GM21528 (cell line): Measurements from ENCODE around the gene SYNE1.

ENCODE experiments used
- ATAC-seq: cut with Tn5 transposase; IDR thresholded peaks from one replicate; pipeline ENCODE4 v1.9.1; 2021; ENCODE audit warnings: mild to moderate bottlenecking, moderate library complexity; ENCODE audit not compliant: unreplicated experiment, low FRiP score

Gene SYNE1

GRCh38 chr6:152391179-152391880 lies 245.8 kb downstream of the SYNE1 start:
- no peak for ATAC-seq

GRCh38 chr6:152387091-152387490 lies 250.1 kb downstream of the SYNE1 start:
- no peak for ATAC-seq

DNA sequence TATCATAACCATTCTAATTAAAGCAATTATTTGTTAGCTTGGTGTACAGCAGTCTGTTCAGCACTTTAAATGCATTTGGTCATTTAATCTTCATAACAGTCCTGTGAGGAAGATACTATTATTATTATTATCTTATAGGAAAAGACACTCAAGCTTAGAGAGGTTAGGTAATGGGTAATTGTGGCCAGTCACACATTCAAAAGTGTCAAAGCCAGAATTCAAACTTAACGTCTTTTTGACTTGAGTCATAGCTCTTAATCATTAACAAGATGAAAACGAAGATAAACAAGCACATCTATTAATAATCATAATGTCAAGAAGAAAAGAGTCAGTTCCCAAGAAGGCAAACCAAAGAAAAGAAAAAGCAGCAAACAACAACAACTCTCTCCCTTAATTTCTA lies 251.0 kb downstream of the SYNE1 start:
- ATAC-seq: no peak

DNA sequence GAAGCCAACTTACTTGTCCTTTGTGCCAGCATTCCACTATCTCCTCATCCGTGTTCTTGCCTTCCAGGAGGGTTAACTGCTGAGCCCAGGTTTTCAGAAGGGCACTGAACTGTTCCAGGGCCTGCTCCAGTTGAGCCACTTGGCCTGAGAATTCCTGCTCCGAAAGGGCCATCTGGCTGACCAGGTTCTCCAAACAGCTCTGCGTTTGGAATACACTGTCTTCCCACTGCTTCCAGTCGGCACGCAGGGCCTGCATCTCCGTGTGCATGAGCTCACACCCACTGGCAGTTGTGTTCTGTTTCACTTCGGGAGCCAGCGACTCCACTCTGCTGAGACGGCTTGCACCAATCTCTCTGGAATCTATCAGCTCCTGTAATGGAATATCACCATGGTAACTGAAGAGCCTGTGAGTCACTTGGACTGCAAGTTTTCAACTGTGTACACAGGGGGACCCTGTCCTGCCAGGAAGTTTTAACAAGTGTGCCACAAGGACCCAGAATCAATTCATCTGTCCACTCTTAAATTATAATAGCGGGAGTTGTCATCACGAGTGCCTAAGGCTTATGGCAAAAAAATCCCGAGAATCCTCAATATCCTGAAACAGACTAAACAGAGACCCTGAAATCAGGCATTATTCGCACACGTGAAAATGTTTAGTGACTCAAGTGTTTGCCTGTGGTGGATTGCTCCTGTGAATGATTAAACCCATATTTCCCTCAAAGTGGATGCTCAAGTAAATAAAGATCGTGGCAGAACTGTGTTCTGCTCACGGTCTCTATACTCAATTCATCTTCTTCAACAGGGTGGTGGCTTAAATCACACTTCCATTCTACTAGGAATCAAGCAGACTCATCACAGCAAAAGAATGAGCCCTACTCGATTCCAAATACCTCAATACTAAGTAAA lies 255.9 kb downstream of the SYNE1 start:
- no peak for ATAC-seq

DNA sequence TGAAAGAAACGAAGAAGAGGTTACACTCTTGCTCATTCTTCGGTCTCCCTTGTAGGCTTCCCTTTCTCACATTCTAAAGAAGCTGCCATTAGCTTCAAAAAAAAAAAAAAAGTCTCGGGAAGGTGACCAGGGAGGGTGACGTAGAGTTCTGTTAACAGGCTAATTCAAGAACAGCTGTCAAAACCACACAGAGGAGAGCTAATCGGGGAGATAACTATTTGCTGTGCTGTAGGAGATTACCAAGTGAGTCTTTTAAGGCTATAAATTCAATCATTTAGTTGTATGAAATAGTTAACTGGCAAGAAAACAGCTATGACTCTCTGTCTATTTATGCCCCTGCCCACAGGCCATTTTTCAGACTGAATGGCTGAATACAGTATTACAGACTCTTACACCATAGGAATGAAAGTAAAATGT lies 256.8 kb downstream of the SYNE1 start:
- no peak for ATAC-seq

- ATAC-seq: no peak
These were observed 257.7 kb downstream of the SYNE1 start for GRCh38 chr6:152379423-152379822.

DNA sequence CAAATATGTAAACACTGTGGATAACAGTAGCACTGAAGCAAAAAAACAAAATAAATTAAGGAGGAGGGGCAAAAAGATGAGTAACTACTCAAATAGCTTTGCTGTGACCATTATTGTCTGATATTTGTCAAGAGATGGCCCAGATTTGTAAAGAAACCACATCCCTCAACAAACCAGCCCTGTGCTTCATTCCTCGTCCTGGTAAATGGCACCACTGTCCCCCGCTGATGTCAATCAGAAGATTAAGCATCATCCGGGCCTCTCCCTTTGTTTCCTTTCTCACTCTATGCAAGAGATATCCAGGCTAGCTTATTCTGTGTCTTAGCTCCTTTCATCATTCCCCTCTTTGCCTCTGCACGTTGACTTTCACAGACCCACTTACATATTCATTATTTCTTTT lies 259.0 kb downstream of the SYNE1 start:
- ATAC-seq: no peak

- no peak for ATAC-seq
These were observed 262.0 kb downstream of the SYNE1 start for GRCh38 chr6:152375197-152375596.

- no peak for ATAC-seq
These were observed 264.2 kb downstream of the SYNE1 start for GRCh38 chr6:152372945-152373344.

GRCh38 chr6:152371775-152372174 lies 265.4 kb downstream of the SYNE1 start:
- no peak for ATAC-seq

- no peak for ATAC-seq
These were observed 268.2 kb downstream of the SYNE1 start for GRCh38 chr6:152368751-152369624.

DNA sequence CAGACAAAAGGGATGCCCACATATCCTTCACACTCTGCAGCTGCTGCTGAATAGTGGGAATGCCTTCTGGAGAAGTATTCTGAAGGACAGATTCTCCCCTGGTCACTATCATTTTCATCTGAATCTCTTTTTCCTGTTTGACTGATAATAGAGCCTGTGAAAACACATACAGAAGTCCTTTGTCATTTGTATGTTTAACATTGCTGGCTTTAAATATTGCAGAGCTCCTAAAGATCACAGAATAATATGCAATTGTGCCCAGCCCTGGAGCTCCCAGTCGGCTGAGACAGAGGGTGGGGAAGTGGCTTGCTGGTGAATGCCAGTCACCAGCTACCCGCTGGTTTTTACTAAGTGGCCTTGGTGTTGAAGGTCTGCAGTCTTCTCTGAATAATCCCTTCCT lies 272.3 kb downstream of the SYNE1 start:
- ATAC-seq: no peak

DNA sequence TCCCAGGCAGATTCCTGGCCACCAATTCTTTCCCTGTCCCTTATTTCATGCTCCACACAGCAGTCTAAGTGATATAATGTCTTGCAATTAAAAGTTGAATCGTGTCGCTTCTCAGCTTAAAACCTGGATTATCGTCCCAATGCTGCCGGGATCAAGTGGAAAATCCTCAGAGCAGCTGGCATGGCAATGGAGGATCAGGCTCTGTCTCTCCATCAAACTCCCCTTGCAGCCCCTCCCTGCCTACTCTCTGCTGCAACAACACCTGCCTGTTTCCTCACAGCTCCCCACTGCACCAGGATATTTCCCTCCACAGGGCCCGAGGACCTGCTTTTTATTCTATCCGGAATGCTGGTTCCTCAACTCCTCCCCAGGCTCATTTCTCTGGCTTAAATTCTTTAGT lies 277.1 kb downstream of the SYNE1 start:
- no peak for ATAC-seq

GRCh38 chr6:152356662-152357061 lies 280.5 kb downstream of the SYNE1 start:
- peak; percentile 73 for ATAC-seq

DNA sequence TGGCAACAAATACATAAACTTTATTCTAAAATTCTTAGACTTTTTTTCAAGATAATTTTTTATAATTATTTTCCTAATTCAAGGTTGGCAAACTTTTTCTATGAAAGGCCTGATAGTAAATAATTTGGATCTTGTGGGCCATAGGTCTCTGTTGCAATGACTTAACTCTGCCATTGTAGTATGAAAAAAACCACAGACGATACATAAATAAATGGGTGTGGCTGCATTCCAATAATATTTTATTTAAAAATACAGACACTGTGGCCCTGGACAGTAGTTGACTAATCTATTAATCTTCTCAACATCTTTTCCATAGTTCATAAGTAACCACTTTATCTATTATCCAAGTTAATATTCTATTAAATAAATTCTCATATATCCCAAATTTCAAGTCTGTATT lies 281.1 kb downstream of the SYNE1 start:
- ATAC-seq: no peak

DNA sequence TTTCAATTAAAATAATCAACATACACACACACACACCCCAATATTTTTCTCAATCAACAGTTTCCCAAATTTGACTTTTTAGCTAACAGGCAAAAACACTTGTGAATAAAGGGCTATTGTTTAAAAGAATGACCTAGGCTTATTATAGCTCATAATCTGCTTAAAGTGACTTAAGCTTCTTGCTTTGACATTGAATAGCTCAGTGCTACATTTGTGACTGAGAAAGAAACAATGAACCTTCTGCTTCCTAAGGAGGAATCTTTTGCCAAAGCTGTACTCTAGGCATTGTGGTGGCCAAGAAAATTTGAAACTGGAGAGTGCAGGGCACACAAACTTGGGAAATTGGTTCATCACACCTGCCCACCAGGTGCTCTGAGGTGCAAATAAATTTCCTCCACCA lies 282.0 kb downstream of the SYNE1 start:
- no peak for ATAC-seq

GRCh38 chr6:152353440-152353839 lies 283.7 kb downstream of the SYNE1 start:
- no peak for ATAC-seq

GRCh38 chr6:152351742-152352141 lies 285.4 kb downstream of the SYNE1 start:
- ATAC-seq: no peak

DNA sequence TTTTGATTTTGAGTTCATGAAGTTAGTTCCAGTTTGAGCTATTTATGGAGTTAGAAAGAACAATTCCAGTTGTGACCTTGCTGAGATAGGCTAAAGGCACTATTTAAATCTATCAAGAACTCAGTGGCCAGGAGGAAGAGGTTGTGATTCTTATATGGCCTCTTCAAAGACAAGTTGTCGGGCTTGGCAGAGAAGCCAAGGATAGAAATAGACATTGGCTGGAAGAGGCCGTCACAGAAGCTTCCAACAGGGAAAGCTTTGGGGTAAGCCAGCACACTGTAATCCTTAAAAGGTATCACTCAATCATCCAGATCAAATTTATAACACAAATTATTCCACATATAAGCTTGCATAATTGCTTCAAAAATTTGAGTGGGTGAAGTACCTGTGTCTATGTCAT lies 286.1 kb downstream of the SYNE1 start:
- ATAC-seq: no peak

- no peak for ATAC-seq
These were observed 289.0 kb downstream of the SYNE1 start for GRCh38 chr6:152348116-152348515.
